IPS-18c (cell line): ENCODE results near the gene KLF14.
"Not testable (repeated sequence)": the region's sequence is repeated elsewhere in the genome, so short reads cannot be mapped to it uniquely, and the experiment has no call there.

ENCODE experiments used
- H3K4me3 ChIP-seq: 2 replicates; pipeline ENCODE4 v1.7.0; 2013; ENCODE audit warnings: low read depth, mild to moderate bottlenecking, low read length, moderate library complexity; ENCODE audit not compliant: insufficient read depth
- H3K9me3 ChIP-seq: one replicate; pipeline ENCODE4 v1.6.1; 2013; ENCODE audit warnings: mild to moderate bottlenecking, low read length, moderate library complexity; ENCODE audit not compliant: control insufficient read depth, insufficient read depth

KLF14 gene

GRCh38 chr7:130732980-130733930, 752 bp downstream of the KLF14 start:
- peak overlapping the region; percentile 52 for H3K4me3 ChIP-seq

GRCh38 chr7:130723784-130724183, 10.2 kb downstream of the KLF14 start:
- no peaks in the 10 kb centered on the region for H3K9me3 ChIP-seq
- H3K4me3 ChIP-seq, result no peak overlapping the region

More at GRCh38 chr7:130732980-130733930, 752 bp downstream of the KLF14 start:
- peaks cover 10% of the 10 kb centered on the region for H3K9me3 ChIP-seq

- H3K9me3 ChIP-seq, result no peaks in the 10 kb centered on the region
- no peak overlapping the region for H3K4me3 ChIP-seq
Observed at GRCh38 chr7:130721486-130722277, 12.3 kb downstream of the KLF14 start.

DNA sequence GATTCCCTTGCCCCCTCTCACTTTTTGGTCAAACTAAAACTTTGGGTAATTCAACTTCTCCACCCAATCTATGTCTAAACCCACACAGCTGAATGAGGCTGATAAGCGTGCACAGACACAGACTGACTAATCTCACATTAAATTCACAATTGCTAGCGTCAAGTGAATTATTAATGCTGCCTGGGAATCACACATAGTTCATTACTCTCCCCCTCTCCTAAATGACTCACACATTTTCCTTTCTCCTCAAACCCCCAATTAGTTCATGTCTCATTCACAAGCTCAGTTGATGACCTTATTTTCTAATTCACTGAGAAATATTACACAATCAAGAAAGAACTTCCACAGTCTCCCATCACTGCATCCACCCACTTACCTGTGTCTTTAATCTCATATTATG, 14.5 kb downstream of the KLF14 start:
- Histone ChIP-seq H3K4me3 (no peak overlapping the region), H3K9me3 (no peaks in the 10 kb centered on the region)

- H3K9me3 ChIP-seq, result no peaks in the 10 kb centered on the region
Observed at GRCh38 chr7:130712416-130712815, 21.6 kb downstream of the KLF14 start.

GRCh38 chr7:130708766-130709165, 25.2 kb downstream of the KLF14 start:
- H3K4me3 ChIP-seq, result no peak overlapping the region; the same call in 1 of the 2 replicates
- no peaks in the 10 kb centered on the region for H3K9me3 ChIP-seq

More at GRCh38 chr7:130712416-130712815, 21.6 kb downstream of the KLF14 start:
- H3K4me3 ChIP-seq, result no peak overlapping the region

GRCh38 chr7:130708001-130708400, 26.0 kb downstream of the KLF14 start:
- no peaks in the 10 kb centered on the region for H3K9me3 ChIP-seq
- no peak overlapping the region for H3K4me3 ChIP-seq

GRCh38 chr7:130703851-130704250, 30.2 kb downstream of the KLF14 start:
- Histone ChIP-seq H3K9me3 (no peaks in the 10 kb centered on the region), H3K4me3 (no peak overlapping the region)

DNA sequence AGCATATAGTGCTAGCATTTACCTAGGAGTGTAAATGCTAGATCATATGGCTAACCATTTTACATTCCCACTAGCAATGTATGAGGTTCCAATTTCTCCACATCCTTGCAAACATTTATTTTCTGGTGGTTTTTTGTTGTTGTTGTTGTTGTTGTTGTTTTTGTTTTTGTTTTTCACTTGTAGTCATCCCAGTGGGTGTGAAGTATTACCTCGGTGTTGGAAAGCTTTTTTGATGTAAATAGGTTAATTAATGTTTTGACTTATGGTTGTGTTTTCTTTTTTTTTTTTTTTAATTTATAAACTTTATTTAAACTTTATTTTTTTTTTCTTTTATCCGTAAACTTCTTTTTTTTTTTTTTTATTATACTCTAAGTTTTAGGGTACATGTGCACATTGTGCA, 32.4 kb downstream of the KLF14 start:
- H3K4me3 ChIP-seq, result no peak overlapping the region
- H3K9me3 ChIP-seq, result no peaks in the 10 kb centered on the region

DNA sequence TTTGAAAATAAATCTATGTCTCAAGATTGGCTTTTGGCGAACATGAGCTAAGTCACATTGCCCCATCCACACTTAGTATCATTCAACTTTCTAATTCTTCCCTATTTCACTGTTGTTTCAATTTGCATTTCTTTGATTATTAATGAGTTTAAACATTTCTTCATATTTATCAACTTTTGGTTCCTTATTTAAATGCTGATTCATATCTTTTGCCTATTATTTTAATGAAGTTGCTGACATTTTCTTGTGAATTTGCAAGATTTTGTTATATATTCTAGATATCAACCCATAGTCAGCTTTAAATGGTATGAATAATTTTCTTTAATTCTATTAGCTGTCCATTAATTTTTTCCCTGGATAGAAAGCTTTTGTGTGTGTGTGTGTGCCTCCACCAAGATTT, 33.2 kb downstream of the KLF14 start:
- H3K9me3 ChIP-seq, result no peaks in the 10 kb centered on the region
- H3K4me3 ChIP-seq, result no peak overlapping the region

DNA sequence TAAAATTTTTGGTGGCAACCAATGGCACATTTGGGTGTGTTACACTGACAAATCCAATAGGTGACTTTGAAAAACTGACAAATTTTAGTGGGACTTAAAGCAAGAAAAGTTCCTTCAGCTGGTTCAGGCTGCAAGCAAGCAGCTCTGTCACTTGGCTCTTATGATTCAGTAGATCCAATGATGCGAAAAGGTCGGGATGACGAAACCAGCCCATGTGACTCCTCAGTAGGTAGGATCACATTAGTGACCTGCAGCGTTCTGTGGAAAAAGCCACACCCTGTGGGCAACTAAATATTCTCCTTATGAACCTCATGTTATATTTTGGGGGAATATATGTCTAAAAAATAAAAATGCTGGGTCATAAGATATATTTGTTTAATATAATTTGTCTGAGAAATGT, 34.3 kb downstream of the KLF14 start:
- Histone ChIP-seq H3K9me3 (no peaks in the 10 kb centered on the region), H3K4me3 (no peak overlapping the region)

DNA sequence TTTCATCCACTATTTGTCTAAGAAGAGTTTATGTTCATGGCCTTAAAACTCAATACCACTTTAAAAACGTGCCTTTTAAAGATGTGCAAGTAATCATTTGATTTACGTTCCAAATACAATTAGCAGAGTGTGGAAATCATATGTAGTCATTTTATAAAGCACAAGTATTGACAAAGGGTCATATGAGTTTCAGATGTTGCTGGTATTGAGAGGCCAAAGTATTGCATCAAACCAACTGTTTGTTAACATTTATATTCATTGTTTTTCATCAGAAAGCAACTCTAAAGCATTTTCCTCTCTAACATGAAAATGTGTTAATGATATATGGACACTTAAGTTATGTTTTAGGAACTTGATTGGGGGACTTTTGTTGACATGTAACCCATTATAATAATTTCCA, 36.2 kb downstream of the KLF14 start:
- H3K4me3 ChIP-seq, result no peak overlapping the region

DNA sequence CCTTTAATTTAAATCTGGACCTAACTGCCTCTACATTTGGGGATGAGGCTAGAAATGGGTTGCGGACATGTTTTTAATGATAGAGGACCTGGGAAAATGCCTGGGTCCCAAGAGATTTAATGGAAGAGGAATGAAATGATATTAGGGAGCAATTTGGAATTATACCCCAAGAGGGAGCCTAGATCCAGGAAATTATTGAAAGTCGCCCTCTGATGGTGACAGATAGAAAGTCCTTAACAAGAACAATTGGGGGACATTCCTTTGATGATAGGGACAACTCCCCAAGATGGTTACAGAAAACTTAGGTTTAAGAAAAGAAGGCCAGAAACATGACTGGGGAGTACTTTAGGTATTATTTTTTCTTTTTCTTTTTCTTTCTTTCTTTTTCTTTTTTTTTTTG, 38.2 kb downstream of the KLF14 start:
- no peak overlapping the region for H3K4me3 ChIP-seq
- no peaks in the 10 kb centered on the region for H3K9me3 ChIP-seq

More for the DNA sequence above, 36.2 kb downstream of the KLF14 start:
- no peaks in the 10 kb centered on the region for H3K9me3 ChIP-seq

DNA sequence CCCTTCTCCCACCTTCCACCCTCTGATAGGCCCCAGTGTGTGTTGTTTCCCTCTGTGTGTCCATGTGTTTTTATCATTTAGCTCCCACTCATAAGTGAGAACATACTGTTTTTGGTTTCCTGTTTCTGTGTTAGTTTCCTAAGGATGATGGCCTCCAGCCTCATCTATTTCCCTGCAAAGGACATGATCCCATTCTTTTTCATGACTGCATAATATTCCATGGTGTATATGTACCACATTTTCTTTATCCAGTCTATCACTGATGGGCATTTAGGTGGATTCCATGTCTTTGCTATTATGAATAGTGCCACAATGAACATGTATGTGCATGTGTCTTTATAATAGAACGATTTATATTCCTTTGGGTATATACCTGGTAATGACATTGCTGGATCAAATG, 41.6 kb downstream of the KLF14 start:
- not testable (repeated sequence) for H3K4me3 ChIP-seq, H3K9me3 ChIP-seq

DNA sequence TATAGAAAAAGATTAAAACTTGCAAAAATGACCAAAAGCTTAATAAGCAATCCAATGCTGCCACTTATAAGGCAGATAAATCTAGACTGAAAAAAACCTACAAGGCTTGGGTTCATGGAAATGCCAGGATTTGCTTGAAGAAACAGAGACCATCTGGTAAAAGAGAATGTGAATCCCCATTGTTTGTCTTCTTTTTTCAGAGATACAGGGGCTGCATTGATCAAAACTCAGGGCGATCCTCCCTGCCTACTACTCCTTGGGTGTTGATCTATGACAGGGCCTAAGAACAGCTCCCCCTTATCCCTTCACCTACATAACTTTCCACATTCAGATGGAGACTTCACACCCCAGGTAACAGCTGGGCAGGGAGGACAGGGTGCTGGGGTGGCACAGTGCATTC, 44.3 kb downstream of the KLF14 start:
- H3K9me3 ChIP-seq, result no peaks in the 10 kb centered on the region
- no peak overlapping the region for H3K4me3 ChIP-seq

GRCh38 chr7:130683026-130683425, 51.0 kb downstream of the KLF14 start:
- H3K4me3 ChIP-seq, result no peak overlapping the region
- H3K9me3 ChIP-seq, result no peaks in the 10 kb centered on the region
